Effector CD4-positive, alpha-beta T cell (primary cell): ENCODE measurements around the gene C8G.

Experiments used
- DNase-seq: peaks from one replicate; pipeline ENCODE4 v3.0.0-alpha.2; 2020

The C8G gene

GRCh38 chr9:136942112-136942880 lies 2.7 kb upstream of the C8G start:
- DNase-seq = no peak

- no peak for DNase-seq
These were observed 2.2 kb upstream of the C8G start for GRCh38 chr9:136942881-136943230.

GRCh38 chr9:136943291-136944211 lies 1.5 kb upstream of the C8G start:
- no peak for DNase-seq

- DNase-seq = no peak
These were observed 878 bp upstream of the C8G start for GRCh38 chr9:136944212-136944518.

- no peak for DNase-seq
These were observed 537 bp downstream of the C8G start for GRCh38 chr9:136945333-136946227.

- DNase-seq = no peak
These were observed 1.4 kb downstream of the C8G start for GRCh38 chr9:136946228-136947027.

GRCh38 chr9:136947028-136947891 lies 2.2 kb downstream of the C8G start:
- no peak for DNase-seq

- DNase-seq = no peak
These were observed 3.0 kb downstream of the C8G start for GRCh38 chr9:136947955-136948510.

- no peak for DNase-seq
These were observed 4.3 kb downstream of the C8G start for GRCh38 chr9:136949239-136949816.

- DNase-seq = peak; percentile 97
These were observed 5.0 kb downstream of the C8G start for GRCh38 chr9:136949817-136950655.

- no peak for DNase-seq
These were observed 5.7 kb downstream of the C8G start for GRCh38 chr9:136950656-136951276.

- DNase-seq = no peak
These were observed 6.7 kb downstream of the C8G start, which contains the start of gene LCN12 for GRCh38 chr9:136951541-136952320. Gene LCN12, plus strand, starts transcription at chr9:136952273. Its CDS starts 55 bp downstream, at chr9:136952328.

GRCh38 chr9:136952321-136952850 lies 7.3 kb downstream of the C8G start:
- DNase-seq = no peak

GRCh38 chr9:136952876-136953770 lies 8.1 kb downstream of the C8G start:
- DNase-seq = no peak

- DNase-seq = no peak
These were observed 8.8 kb downstream of the C8G start for GRCh38 chr9:136953771-136954269.

GRCh38 chr9:136954270-136955083 lies 9.4 kb downstream of the C8G start:
- DNase-seq = no peak
